ENCODE measurements around the gene ISCA2. TPM values are rescaled to one million over a fixed set of nuclear protein-coding genes. Genes with fewer than 3 reads are reported as not detected.

Gene ISCA2
- total and polyA plus RNA-seq, 4 donors = 19.7 to 24.7 (median 21.5) TPM

- DNase-seq = no peak
- Histone ChIP-seq H3K4me3 (no peak overlapping the region), H3K4me1 (ENCODE audit: control insufficient read depth in 5 of 5, insufficient read depth in 5 of 5, low read length in 5 of 5) (peaks cover 0 to 9% (median 0%) of the 10 kb centered on the region in 5 donors), H3K9ac (ENCODE audit: insufficient read depth in 1 of 2, low read length in 2 of 2) (no peak overlapping the region), H3K27me3 (ENCODE audit: control insufficient read depth in 3 of 3, insufficient read depth in 3 of 3, low read length in 2 of 3) (no peaks in the 10 kb centered on the region), H3K36me3 (ENCODE audit: control insufficient read depth in 4 of 4, insufficient read depth in 4 of 4, low read length in 4 of 4) (no peaks in the 10 kb centered on the region), H3K9me3 (ENCODE audit: control insufficient read depth in 4 of 4, insufficient read depth in 3 of 4, low read length in 3 of 4) (peaks cover 0 to 1% (median 0%) of the 10 kb centered on the region in 4 donors), H3K27ac (ENCODE audit: low read depth in 1 of 2, low read length in 1 of 2) (no peak overlapping the region)
- no peak for ATAC-seq (ENCODE audit: insufficient read depth, low FRiP score)
- TF ChIP-seq CTCF (IDR thresholded peaks at IDR 0.05; ENCODE audit: control extremely low read depth, extremely low read depth) = no peak
- 55 to 75% methylated on average over 6 of the region's 6 CpGs for WGBS, 2 donors
These were observed 33.6 kb upstream of the ISCA2 start for GRCh38 chr14:74459976-74460375.

- DNase-seq (no peak), ATAC-seq (ENCODE audit: insufficient read depth, low FRiP score) (no peak)
- no peak overlapping the region for H3K9ac ChIP-seq (ENCODE audit: insufficient read depth in 1 of 2, low read length in 2 of 2)
- H3K27me3 ChIP-seq (ENCODE audit: control insufficient read depth in 3 of 3, insufficient read depth in 3 of 3, low read length in 2 of 3) = no peaks in the 10 kb centered on the region
- H3K4me3 ChIP-seq = no peak overlapping the region
- WGBS, 2 donors = 67 to 94% methylated on average over 3 of the region's 3 CpGs
- TF ChIP-seq CTCF (IDR thresholded peaks at IDR 0.05; ENCODE audit: control extremely low read depth, extremely low read depth) = no peak
- H3K9me3 ChIP-seq (ENCODE audit: control insufficient read depth in 4 of 4, insufficient read depth in 3 of 4, low read length in 3 of 4) = peaks cover 0 to 1% (median 0%) of the 10 kb centered on the region in 4 donors
- peaks cover 0 to 9% (median 0%) of the 10 kb centered on the region in 5 donors for H3K4me1 ChIP-seq (ENCODE audit: control insufficient read depth in 5 of 5, insufficient read depth in 5 of 5, low read length in 5 of 5)
- H3K36me3 ChIP-seq (ENCODE audit: control insufficient read depth in 4 of 4, insufficient read depth in 4 of 4, low read length in 4 of 4) = peaks cover 0 to 2% (median 0%) of the 10 kb centered on the region in 4 donors
- H3K27ac ChIP-seq (ENCODE audit: low read depth in 1 of 2, low read length in 1 of 2) = peak overlapping the region in 1 of 2 donors; percentile 34
These were observed 30.6 kb upstream of the ISCA2 start for GRCh38 chr14:74462993-74463392.

GRCh38 chr14:74463697-74464096 is 29.9 kb upstream of the ISCA2 start:
- Histone ChIP-seq H3K4me3 (no peak overlapping the region), H3K9me3 (ENCODE audit: control insufficient read depth in 4 of 4, insufficient read depth in 3 of 4, low read length in 3 of 4) (peaks cover 0 to 1% (median 0%) of the 10 kb centered on the region in 4 donors), H3K36me3 (ENCODE audit: control insufficient read depth in 4 of 4, insufficient read depth in 4 of 4, low read length in 4 of 4) (peaks cover 0 to 5% (median 0%) of the 10 kb centered on the region in 4 donors), H3K9ac (ENCODE audit: insufficient read depth in 1 of 2, low read length in 2 of 2) (no peak overlapping the region), H3K27me3 (ENCODE audit: control insufficient read depth in 3 of 3, insufficient read depth in 3 of 3, low read length in 2 of 3) (no peaks in the 10 kb centered on the region), H3K27ac (ENCODE audit: low read depth in 1 of 2, low read length in 1 of 2) (no peak overlapping the region), H3K4me1 (ENCODE audit: control insufficient read depth in 5 of 5, insufficient read depth in 5 of 5, low read length in 5 of 5) (peaks cover 0 to 11% (median 0%) of the 10 kb centered on the region in 5 donors)
- no peak for TF ChIP-seq CTCF (IDR thresholded peaks at IDR 0.05; ENCODE audit: control extremely low read depth, extremely low read depth)
- DNase-seq (no peak), ATAC-seq (ENCODE audit: insufficient read depth, low FRiP score) (no peak)
- 88 to 93% methylated on average over 5 of the region's 5 CpGs for WGBS, 2 donors

GRCh38 chr14:74464785-74465184 is 28.8 kb upstream of the ISCA2 start:
- Histone ChIP-seq H3K27me3 (ENCODE audit: control insufficient read depth in 3 of 3, insufficient read depth in 3 of 3, low read length in 2 of 3) (no peaks in the 10 kb centered on the region), H3K9me3 (ENCODE audit: control insufficient read depth in 4 of 4, insufficient read depth in 3 of 4, low read length in 3 of 4) (peaks cover 0 to 1% (median 0%) of the 10 kb centered on the region in 4 donors), H3K4me1 (ENCODE audit: control insufficient read depth in 5 of 5, insufficient read depth in 5 of 5, low read length in 5 of 5) (peaks cover 0 to 14% (median 0%) of the 10 kb centered on the region in 5 donors), H3K27ac (ENCODE audit: low read depth in 1 of 2, low read length in 1 of 2) (no peak overlapping the region), H3K4me3 (no peak overlapping the region), H3K36me3 (ENCODE audit: control insufficient read depth in 4 of 4, insufficient read depth in 4 of 4, low read length in 4 of 4) (peaks cover 0 to 7% (median 0%) of the 10 kb centered on the region in 4 donors), H3K9ac (ENCODE audit: insufficient read depth in 1 of 2, low read length in 2 of 2) (no peak overlapping the region)
- 89% methylated on average over 3 of the region's 3 CpGs for WGBS, 2 donors
- no peak for TF ChIP-seq CTCF (IDR thresholded peaks at IDR 0.05; ENCODE audit: control extremely low read depth, extremely low read depth)
- no peak for ATAC-seq (ENCODE audit: insufficient read depth, low FRiP score)
- DNase-seq = peak; percentile 18 to 24 (median 21)

All from lung (tissue), 12 donors.